A673 (cell line): Measurements from ENCODE around the gene DOCK1. TPM values are rescaled to one million over a fixed set of nuclear protein-coding genes. Genes with fewer than 3 reads are reported as not detected.

Experiments used
- BruUV-seq: library from RNA; stranded (reverse); fragments of 400-500 nt; replicated peaks from 2 replicates; lab custom pipeline; 2021; lab: Mats Ljungman, UMichigan
- CTCF ChIA-PET: fragments of 300-600 bp; sonication (Branson Sonifier 250); formaldehyde crosslinking; loops from one replicate; lab custom pipeline; 2022; ENCODE audit warnings: antibody characterized with exemption; lab: Charles Lee
- POLR2A ChIA-PET: fragments of 300-600 bp; sonication (Branson Sonifier 250); formaldehyde crosslinking; loops from one replicate; lab custom pipeline; 2022; ENCODE audit warnings: antibody characterized with exemption; ENCODE audit not compliant: low non-redundant PET; lab: Charles Lee
- DNase-seq: peaks from one replicate; pipeline ENCODE4 v3.0.0-alpha.2; 2015; ENCODE audit warnings: low spot score
- H3K27ac ChIP-seq: fragments of 200-600 bp; sonication (generic); 2 replicates; pipeline ENCODE4 v1.5.1; 2016; ENCODE audit warnings: mixed run types, low read depth, mild to moderate bottlenecking, mixed read lengths, antibody characterized with exemption, low read length; ENCODE audit not compliant: poor library complexity, severe bottlenecking
- H3K27me3 ChIP-seq: fragments of 200-600 bp; sonication (generic); replicated peaks from 2 replicates; pipeline ENCODE4 v1.6.1; 2017; ENCODE audit warnings: mixed run types, low read depth, mild to moderate bottlenecking, mixed read lengths, antibody characterized with exemption, low read length; ENCODE audit not compliant: insufficient read depth, poor library complexity
- H3K36me3 ChIP-seq: fragments of 200-600 bp; sonication (generic); 2 replicates; pipeline ENCODE4 v1.6.1; 2016; ENCODE audit warnings: mixed run types, mild to moderate bottlenecking, mixed read lengths, antibody characterized with exemption, low read length; ENCODE audit not compliant: insufficient read depth, poor library complexity, severe bottlenecking
- H3K4me1 ChIP-seq: fragments of 200-600 bp; sonication (generic); 2 replicates; pipeline ENCODE4 v1.6.1; 2017; ENCODE audit warnings: mixed run types, mild to moderate bottlenecking, mixed read lengths, antibody characterized with exemption, low read length; ENCODE audit not compliant: insufficient read depth, poor library complexity, severe bottlenecking
- H3K4me3 ChIP-seq: fragments of 200-600 bp; sonication (generic); 2 replicates; pipeline ENCODE4 v1.5.1; 2016; ENCODE audit warnings: low read depth, mixed run types, mild to moderate bottlenecking, mixed read lengths, low read length; ENCODE audit not compliant: poor library complexity, severe bottlenecking
- H3K9me3 ChIP-seq: fragments of 200-600 bp; sonication (generic); 2 replicates; pipeline ENCODE4 v1.6.1; 2016; ENCODE audit warnings: mixed run types, low read depth, mild to moderate bottlenecking, mixed read lengths, antibody characterized with exemption, low read length; ENCODE audit not compliant: poor library complexity, severe bottlenecking
- CTCF ChIP-seq: fragments of 300-800, 200-600 bp; sonication (generic); conservative IDR thresholded peaks from 2 replicates; pipeline ENCODE4 v1.5.1; 2017; ENCODE audit warnings: low read depth, mild to moderate bottlenecking, antibody characterized with exemption, low read length, moderate library complexity, mixed read lengths
- EZH2 ChIP-seq: fragments of 200-600 bp; sonication (generic); IDR thresholded peaks from 2 replicates; pipeline ENCODE4 v1.6.1; 2017; ENCODE audit warnings: borderline replicate concordance, low read depth, mild to moderate bottlenecking, mixed read lengths, antibody characterized with exemption, low read length; ENCODE audit not compliant: poor library complexity, severe bottlenecking
- intact Hi-C: fragments of 100-400 bp; cut with micrococcal nuclease; formaldehyde crosslinking; loops from one replicate; pipeline ENCODE4 v1.10.0; 2022; ENCODE audit not compliant: unreplicated experiment
- total RNA-seq: library from RNA; stranded (reverse); gene quantifications from 2 replicates; pipeline ENCODE4 v1.2.3, GENCODE V29; 2021

Gene DOCK1
- total RNA-seq, 1 experiment from 2014 or later: 30.7 TPM

GRCh38 chr10:126926568-126926967 is 21.3 kb downstream of the DOCK1 start:
- DNase-seq: no peak
- POLR2A ChIA-PET: no interaction called here
- no peaks in the 10 kb centered on the region for H3K9me3 ChIP-seq
- CTCF ChIA-PET: no interaction called here
- H3K4me1 ChIP-seq: no peaks in the 10 kb centered on the region
- H3K36me3 ChIP-seq: no peaks in the 10 kb centered on the region
- no peak overlapping the region for H3K4me3 ChIP-seq
- H3K27me3 ChIP-seq: no peaks in the 10 kb centered on the region
- no peak for TF ChIP-seq EZH2
- TF ChIP-seq CTCF: no peak
- BruUV-seq: no TSS peak
- H3K27ac ChIP-seq: no peak overlapping the region
- intact Hi-C loops: no loop called here

GRCh38 chr10:126927799-126928198 is 22.6 kb downstream of the DOCK1 start:
- POLR2A ChIA-PET: no interaction called here
- CTCF ChIA-PET: no interaction called here

GRCh38 chr10:126928274-126928673 is 23.0 kb downstream of the DOCK1 start:
- Histone ChIP-seq H3K9me3 (no peaks in the 10 kb centered on the region), H3K27me3 (no peaks in the 10 kb centered on the region), H3K27ac (no peak overlapping the region), H3K4me3 (no peak overlapping the region), H3K36me3 (no peaks in the 10 kb centered on the region), H3K4me1 (peaks cover 1% of the 10 kb centered on the region)
- ChIA-PET POLR2A (no interaction called here), CTCF (no interaction called here)
- DNase-seq: no peak
- intact Hi-C loops: no loop called here
- no peak for TF ChIP-seq CTCF
- no peak for TF ChIP-seq EZH2
- BruUV-seq: no TSS peak

More at GRCh38 chr10:126927799-126928198, 22.6 kb downstream of the DOCK1 start:
- no peak for DNase-seq
- intact Hi-C loops: no loop called here
- no peak overlapping the region for H3K27ac ChIP-seq
- no peaks in the 10 kb centered on the region for H3K4me1 ChIP-seq
- BruUV-seq: no TSS peak
- no peak overlapping the region for H3K4me3 ChIP-seq
- no peaks in the 10 kb centered on the region for H3K9me3 ChIP-seq
- no peaks in the 10 kb centered on the region for H3K27me3 ChIP-seq
- TF ChIP-seq CTCF (no peak), EZH2 (no peak)
- H3K36me3 ChIP-seq: no peaks in the 10 kb centered on the region
